Measurements from ENCODE around the gene CEBPB.

DNA sequence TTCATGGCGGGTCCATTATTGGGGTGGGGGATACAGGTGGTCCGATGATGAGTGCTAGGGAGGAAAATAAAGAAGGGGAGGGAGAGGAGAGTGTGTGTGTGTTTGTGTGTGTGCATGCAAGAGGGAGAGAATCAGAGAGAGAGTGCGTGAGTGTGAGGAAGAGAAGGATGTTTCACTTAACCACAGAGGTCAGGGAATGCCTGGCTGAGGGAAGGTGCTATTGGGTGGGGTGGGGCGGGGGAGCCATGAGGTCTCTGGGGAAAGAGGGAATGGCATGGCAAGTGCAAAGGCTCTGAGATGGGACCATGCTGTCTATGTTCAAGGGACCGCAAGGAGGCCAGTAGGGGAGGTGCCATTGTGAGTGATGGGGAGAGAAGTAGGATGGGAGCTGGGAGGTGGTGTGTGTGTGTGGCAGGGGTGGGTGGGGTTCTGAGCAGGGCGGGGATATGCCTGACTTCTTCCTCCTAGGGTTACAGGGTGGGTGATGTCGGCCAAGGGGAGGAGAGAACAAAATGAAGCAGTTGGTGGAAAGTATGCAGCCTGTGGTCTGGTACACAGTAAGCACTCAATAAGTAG, 23.0 kb downstream of the CEBPB start:
- TF ChIP-seq, protein P1, sequence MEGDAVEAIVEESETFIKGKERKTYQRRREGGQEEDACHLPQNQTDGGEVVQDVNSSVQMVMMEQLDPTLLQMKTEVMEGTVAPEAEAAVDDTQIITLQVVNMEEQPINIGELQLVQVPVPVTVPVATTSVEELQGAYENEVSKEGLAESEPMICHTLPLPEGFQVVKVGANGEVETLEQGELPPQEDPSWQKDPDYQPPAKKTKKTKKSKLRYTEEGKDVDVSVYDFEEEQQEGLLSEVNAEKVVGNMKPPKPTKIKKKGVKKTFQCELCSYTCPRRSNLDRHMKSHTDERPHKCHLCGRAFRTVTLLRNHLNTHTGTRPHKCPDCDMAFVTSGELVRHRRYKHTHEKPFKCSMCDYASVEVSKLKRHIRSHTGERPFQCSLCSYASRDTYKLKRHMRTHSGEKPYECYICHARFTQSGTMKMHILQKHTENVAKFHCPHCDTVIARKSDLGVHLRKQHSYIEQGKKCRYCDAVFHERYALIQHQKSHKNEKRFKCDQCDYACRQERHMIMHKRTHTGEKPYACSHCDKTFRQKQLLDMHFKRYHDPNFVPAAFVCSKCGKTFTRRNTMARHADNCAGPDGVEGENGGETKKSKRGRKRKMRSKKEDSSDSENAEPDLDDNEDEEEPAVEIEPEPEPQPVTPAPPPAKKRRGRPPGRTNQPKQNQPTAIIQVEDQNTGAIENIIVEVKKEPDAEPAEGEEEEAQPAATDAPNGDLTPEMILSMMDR (IDR thresholded peaks at IDR 0.05): no peak
- no peak for TF ChIP-seq POLR2A (IDR thresholded peaks at IDR 0.05)
